ENCODE measurements around the gene CSNK1G3.
"Not testable (repeated sequence)": the region's sequence is repeated elsewhere in the genome, so short reads cannot be mapped to it uniquely, and the experiment has no call there.

CSNK1G3 gene

GRCh38 chr5:123511648-123512605 lies at the start of gene CSNK1G3:
TSS of gene CSNK1G3 (plus strand) at chr5:123512177. CDS start at chr5:123545664, 33,487 bp downstream.
- no peaks in the 10 kb centered on the region for H3K27me3 ChIP-seq (replicated peaks; ENCODE audit: control insufficient read depth, insufficient read depth, low read length)
- peak; percentile 5 for TF ChIP-seq CTCF (IDR thresholded peaks at IDR 0.05; ENCODE audit: insufficient read depth, low read length, poor library complexity, severe bottlenecking)
- peak within 1 kb of the TSS; percentile 79 for H3K4me3 ChIP-seq (replicated peaks; ENCODE audit: low read depth, low read length)
- DNase-seq (ENCODE audit: extremely low read depth, insufficient read length) = peak; percentile 92
- H3K36me3 ChIP-seq (ENCODE audit: control insufficient read depth, insufficient read depth, low read length) = no peaks in the 10 kb centered on the region

- not testable (repeated sequence) for DNase-seq (ENCODE audit: extremely low read depth, insufficient read length); H3K27me3 ChIP-seq (replicated peaks; ENCODE audit: control insufficient read depth, insufficient read depth, low read length); H3K36me3 ChIP-seq (ENCODE audit: control insufficient read depth, insufficient read depth, low read length); H3K4me3 ChIP-seq (replicated peaks; ENCODE audit: low read depth, low read length)
These were observed 45.1 kb upstream of the CSNK1G3 start for GRCh38 chr5:123466839-123467238.

GRCh38 chr5:123471385-123471784 lies 40.6 kb upstream of the CSNK1G3 start:
- H3K36me3 ChIP-seq (ENCODE audit: control insufficient read depth, insufficient read depth, low read length) = no peaks in the 10 kb centered on the region
- TF ChIP-seq CTCF (IDR thresholded peaks at IDR 0.05; ENCODE audit: insufficient read depth, low read length, poor library complexity, severe bottlenecking) = no peak

GRCh38 chr5:123472150-123472924 lies 39.6 kb upstream of the CSNK1G3 start:
- no peak for DNase-seq (ENCODE audit: extremely low read depth, insufficient read length)
- Histone ChIP-seq H3K27me3 (replicated peaks; ENCODE audit: control insufficient read depth, insufficient read depth, low read length) (no peaks in the 10 kb centered on the region), H3K4me3 (replicated peaks; ENCODE audit: low read depth, low read length) (no peak overlapping the region), H3K36me3 (ENCODE audit: control insufficient read depth, insufficient read depth, low read length) (no peaks in the 10 kb centered on the region)
- TF ChIP-seq CTCF (IDR thresholded peaks at IDR 0.05; ENCODE audit: insufficient read depth, low read length, poor library complexity, severe bottlenecking) = no peak

More at GRCh38 chr5:123471385-123471784, 40.6 kb upstream of the CSNK1G3 start:
- Histone ChIP-seq H3K27me3 (replicated peaks; ENCODE audit: control insufficient read depth, insufficient read depth, low read length) (no peaks in the 10 kb centered on the region), H3K4me3 (replicated peaks; ENCODE audit: low read depth, low read length) (no peak overlapping the region)
- DNase-seq (ENCODE audit: extremely low read depth, insufficient read length) = no peak

- DNase-seq (ENCODE audit: extremely low read depth, insufficient read length) = no peak
- no peak overlapping the region for H3K4me3 ChIP-seq (replicated peaks; ENCODE audit: low read depth, low read length)
- no peak for TF ChIP-seq CTCF (IDR thresholded peaks at IDR 0.05; ENCODE audit: insufficient read depth, low read length, poor library complexity, severe bottlenecking)
- H3K27me3 ChIP-seq (replicated peaks; ENCODE audit: control insufficient read depth, insufficient read depth, low read length) = no peaks in the 10 kb centered on the region
- no peaks in the 10 kb centered on the region for H3K36me3 ChIP-seq (ENCODE audit: control insufficient read depth, insufficient read depth, low read length)
These were observed 37.7 kb upstream of the CSNK1G3 start for GRCh38 chr5:123474228-123474627.

GRCh38 chr5:123476731-123477130 lies 35.2 kb upstream of the CSNK1G3 start:
- Histone ChIP-seq H3K27me3 (replicated peaks; ENCODE audit: control insufficient read depth, insufficient read depth, low read length) (no peaks in the 10 kb centered on the region), H3K36me3 (ENCODE audit: control insufficient read depth, insufficient read depth, low read length) (no peaks in the 10 kb centered on the region), H3K4me3 (replicated peaks; ENCODE audit: low read depth, low read length) (no peak overlapping the region)
- TF ChIP-seq CTCF (IDR thresholded peaks at IDR 0.05; ENCODE audit: insufficient read depth, low read length, poor library complexity, severe bottlenecking) = no peak
- DNase-seq (ENCODE audit: extremely low read depth, insufficient read length) = no peak
